K562 (cell line): Measurements from ENCODE around the gene BAD. TPM values are rescaled to one million over a fixed set of nuclear protein-coding genes. Genes with fewer than 3 reads are reported as not detected.

Experiments used
- CBX1 ChIP-seq: sonication (generic); IDR thresholded peaks from 2 replicates; pipeline ENCODE4 v1.6.1; 2016; ENCODE audit warnings: antibody characterized with exemption, low read depth, mild to moderate bottlenecking
- CCNT2 ChIP-seq: IDR thresholded peaks from 2 replicates; pipeline ENCODE4 v1.6.1; 2011; ENCODE audit warnings: borderline replicate concordance, low read depth, mild to moderate bottlenecking, moderate library complexity, mixed read lengths, low read length; ENCODE audit not compliant: insufficient read length; ENCODE audit errors: extremely low read depth
- DPF2 ChIP-seq: fragments of 450-650 bp; IDR thresholded peaks from 2 replicates; pipeline ENCODE4 v1.6.1; 2016
- EWSR1 ChIP-seq: fragments of 450-650 bp; IDR thresholded peaks from 2 replicates; pipeline ENCODE4 v1.6.1; 2018; ENCODE audit warnings: borderline replicate concordance, mild to moderate bottlenecking, low read depth, moderate library complexity; ENCODE audit not compliant: partially characterized antibody
- FOXA3 ChIP-seq, 2 experiments: fragments of 450-650 bp in 1 of 2; sonication (generic) in 1 of 2; formaldehyde crosslinking; IDR thresholded peaks in 1 of 2; conservative IDR thresholded peaks in 1 of 2; 2 replicates each; pipeline versions ENCODE4 v1.4.0 to v1.8.0; 2020 to 2022; ENCODE audit warnings: mild to moderate bottlenecking in 2 of 2, missing genetic modification reagents in 1 of 2
- FOXM1 ChIP-seq, 2 experiments: fragments of 450-650 bp in 1 of 2; sonication (generic) in 1 of 2; formaldehyde crosslinking in 1 of 2; IDR thresholded peaks; 2 replicates each; pipeline versions ENCODE4 v1.6.1 to v1.9.0; 2017 to 2022; ENCODE audit warnings: low read depth in 2 of 2, mild to moderate bottlenecking in 2 of 2, missing genetic modification reagents in 1 of 2, moderate library complexity in 1 of 2
- GABPB2 ChIP-seq: fragments of 250-450 bp; sonication (Bioruptor Pico); conservative IDR thresholded peaks from 2 replicates; pipeline ENCODE4 v1.5.1; 2021; ENCODE audit warnings: mild to moderate bottlenecking
- HNRNPLL ChIP-seq: fragments of 200-400 bp; formaldehyde crosslinking; IDR thresholded peaks from 2 replicates; pipeline ENCODE4 v1.6.1; 2017; ENCODE audit warnings: low read length, low read depth, mild to moderate bottlenecking; ENCODE audit not compliant: poor library complexity, severe bottlenecking
- HOXB6 ChIP-seq: fragments of 250-450 bp; sonication (Bioruptor Pico); IDR thresholded peaks from 2 replicates; pipeline ENCODE4 v1.5.1; 2022; ENCODE audit warnings: mild to moderate bottlenecking, borderline replicate concordance
- LCOR ChIP-seq: sonication (generic); formaldehyde crosslinking; IDR thresholded peaks from 2 replicates; pipeline ENCODE4 v1.8.0; 2022; ENCODE audit warnings: mild to moderate bottlenecking, missing genetic modification reagents
- MTA1 ChIP-seq: fragments of 450-650 bp; IDR thresholded peaks from 2 replicates; pipeline ENCODE4 v1.6.1; 2017; ENCODE audit warnings: borderline replicate concordance
- NBN ChIP-seq: fragments of 450-650 bp; IDR thresholded peaks from 2 replicates; pipeline ENCODE4 v1.6.1; 2016; ENCODE audit warnings: low read depth, mild to moderate bottlenecking
- NR2C1 ChIP-seq, 2 experiments: fragments of 450-650 bp; IDR thresholded peaks; 2 replicates each; pipeline ENCODE4 v1.6.1; 2017; ENCODE audit warnings: mild to moderate bottlenecking in 2 of 2, antibody characterized with exemption in 1 of 2, inconsistent platforms in 1 of 2, missing compliant biosample characterization in 1 of 2, missing genetic modification characterization in 1 of 2
- NR3C1 ChIP-seq: sonication (generic); formaldehyde crosslinking; IDR thresholded peaks from 2 replicates; pipeline ENCODE4 v1.8.1; 2022; ENCODE audit warnings: missing genetic modification reagents
- SP1 ChIP-seq: sonication (generic); formaldehyde crosslinking; IDR thresholded peaks from 2 replicates; pipeline ENCODE4 v1.8.1; 2022; ENCODE audit warnings: mild to moderate bottlenecking, missing genetic modification reagents
- TAF1 ChIP-seq: IDR thresholded peaks from 2 replicates; pipeline ENCODE4 v1.6.1; 2011; ENCODE audit warnings: mild to moderate bottlenecking, low read length, moderate library complexity; ENCODE audit not compliant: insufficient read depth, control insufficient read depth, severe bottlenecking; ENCODE audit errors: extremely low read depth
- TAL1 ChIP-seq: fragments of 450-650 bp; IDR thresholded peaks from 2 replicates; pipeline ENCODE4 v1.6.1; 2016; ENCODE audit warnings: mild to moderate bottlenecking
- ZC3H4 ChIP-seq: sonication (generic); formaldehyde crosslinking; IDR thresholded peaks from 2 replicates; pipeline ENCODE4 v1.9.0; 2021; ENCODE audit warnings: missing genetic modification reagents, borderline replicate concordance
- ZNF24 ChIP-seq: fragments of 450-650 bp; IDR thresholded peaks from 2 replicates; pipeline ENCODE4 v1.6.1; 2016
- ZNF561 ChIP-seq: fragments of 450-650 bp; formaldehyde crosslinking; conservative IDR thresholded peaks from 2 replicates; pipeline ENCODE4 v1.4.0; 2020; ENCODE audit warnings: mild to moderate bottlenecking, moderate library complexity
- polyA plus RNA-seq, 8 experiments: library from polyadenylated mRNA; depleted of rRNA in 4 of 8; stranded (reverse) in 5 of 8; unstranded in 3 of 8; fragments of >200 nt; fragmentation: Nextera tagmentation in 2 of 8; fragmentation: Illumina TruSeq in 1 of 8; extraction: Ambion mirVana in 2 of 8; extraction: Trizol in 1 of 8; gene quantifications; 2 replicates each; pipeline versions ENCODE4 v1.2.1 to v1.2.3, GENCODE V29; 2011 to 2014; ENCODE audit warnings: inconsistent platforms in 1 of 8, missing spikeins in 1 of 8
- total RNA-seq, 7 experiments: library from RNA; depleted of rRNA in 6 of 7; stranded (reverse); fragments of >200 nt in 6 of 7; fragmentation: Illumina TruSeq in 2 of 7; extraction: Trizol in 2 of 7; gene quantifications; 2 replicates each; pipeline versions ENCODE4 v1.2.1 to v1.2.3, GENCODE V29; 2011 to 2021; ENCODE audit warnings: low replicate concordance in 1 of 7
- TF ChIP-seq, protein P1 (sequence below), 2 experiments: IDR thresholded peaks; 2 replicates each; pipeline ENCODE4 v1.6.1; 2011; ENCODE audit warnings: borderline replicate concordance in 1 of 2, control low read depth in 1 of 2, low read depth in 1 of 2, low read length in 1 of 2, mild to moderate bottlenecking in 1 of 2, mixed read lengths in 1 of 2, moderate library complexity in 1 of 2; ENCODE audit not compliant: insufficient read depth in 1 of 2, insufficient read length in 1 of 2, poor library complexity in 1 of 2, severe bottlenecking in 1 of 2; ENCODE audit errors: extremely low read depth in 1 of 2
- TF ChIP-seq, protein P2 (sequence below): fragments of 250-450 bp; sonication (Bioruptor Pico); IDR thresholded peaks from 2 replicates; pipeline ENCODE4 v1.4.0; 2020
- TF ChIP-seq, protein P3 (sequence below), 2 experiments: IDR thresholded peaks; 2 replicates each; pipeline ENCODE4 v1.6.1; 2012; ENCODE audit warnings: improper control_type of control experiment in 2 of 2, low read depth in 2 of 2, low read length in 2 of 2, borderline replicate concordance in 1 of 2

BAD gene
- total and polyA plus RNA-seq, 9 of the 15 experiments (the other 6 are each of a cell fraction or from before 2014, with no cell fraction given): 0.61 to 45.6 (median 11.8) TPM

DNA sequence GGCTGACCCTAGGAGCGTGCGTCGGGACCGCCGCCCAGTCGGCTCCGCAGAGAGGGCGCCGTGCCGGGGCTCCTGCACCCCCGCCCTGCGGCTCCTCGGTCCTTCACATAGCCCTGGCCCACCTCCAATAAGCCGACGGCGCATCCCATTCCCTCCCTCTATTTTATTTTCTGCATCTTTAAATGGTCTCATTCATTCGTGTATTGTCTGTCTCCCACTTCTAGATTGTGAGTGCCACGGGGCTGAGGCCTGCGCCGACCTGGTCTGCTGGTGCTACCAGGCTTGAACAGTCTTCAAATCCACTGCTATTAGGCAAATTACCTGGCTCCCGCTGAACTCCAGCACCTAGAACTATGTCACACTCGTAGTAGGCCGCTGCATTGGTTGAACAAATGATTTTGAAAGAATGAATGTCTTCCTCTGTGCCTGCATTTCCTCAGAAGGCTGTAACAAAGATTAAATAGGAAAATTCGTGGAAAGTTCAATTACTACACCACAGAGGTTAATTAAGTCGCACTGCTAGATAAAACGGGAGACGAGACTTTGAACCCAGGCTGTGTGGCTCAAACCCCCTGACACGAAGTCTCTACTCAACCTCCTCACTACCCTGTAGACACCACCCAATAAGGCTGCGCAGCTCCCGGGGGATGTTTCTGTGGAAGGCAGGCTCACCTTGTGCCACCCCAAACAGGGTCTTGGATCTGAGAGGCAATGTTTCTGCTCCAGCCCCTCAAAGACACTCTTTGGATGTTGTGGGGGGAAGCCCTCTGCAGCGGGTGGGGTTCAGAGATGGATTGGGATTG lies 36.5 kb downstream of the BAD start (continued):
- TF ChIP-seq CCNT2 (no peak), FOXA3 (CRISPR knock-in tag; conservative IDR thresholded peaks at IDR 0.05 in 1 of 2, IDR thresholded peaks at IDR 0.05 in 1 of 2) (no peak), EWSR1 (no peak), HOXB6 (CRISPR knock-in tag) (peak; percentile 51; the same call in 1 of the 2 replicates), TAL1 (no peak), HNRNPLL (peak; percentile 17), ZNF24 (peak; percentile 90), MTA1 (no peak), NR3C1 (CRISPR knock-in tag) (no peak), SP1 (CRISPR knock-in tag) (no peak), DPF2 (0 out of 2 replicates have a peak, but pooled peaks have one; percentile 14), FOXM1 (IDR thresholded peaks at IDR 0.05; ENCODE audit: low read depth) (no peak), FOXM1 (CRISPR knock-in tag; IDR thresholded peaks at IDR 0.05; ENCODE audit: low read depth) (no peak), NR2C1 (IDR thresholded peaks at IDR 0.05) (no peak), NR2C1 (tag; IDR thresholded peaks at IDR 0.05) (no peak), ZC3H4 (CRISPR knock-in tag) (no peak), LCOR (no peak), TAF1 (no peak), GABPB2 (CRISPR knock-in tag) (no peak), CBX1 (no peak), NBN (no peak), ZNF561 (CRISPR knock-in tag) (no peak)
- TF ChIP-seq, protein P1, sequence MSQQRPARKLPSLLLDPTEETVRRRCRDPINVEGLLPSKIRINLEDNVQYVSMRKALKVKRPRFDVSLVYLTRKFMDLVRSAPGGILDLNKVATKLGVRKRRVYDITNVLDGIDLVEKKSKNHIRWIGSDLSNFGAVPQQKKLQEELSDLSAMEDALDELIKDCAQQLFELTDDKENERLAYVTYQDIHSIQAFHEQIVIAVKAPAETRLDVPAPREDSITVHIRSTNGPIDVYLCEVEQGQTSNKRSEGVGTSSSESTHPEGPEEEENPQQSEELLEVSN (IDR thresholded peaks at IDR 0.05; ENCODE audit: borderline replicate concordance in 1 of 2, extremely low read depth in 1 of 2, insufficient read depth in 1 of 2, insufficient read length in 1 of 2, low read depth in 1 of 2, low read length in 1 of 2, poor library complexity in 1 of 2, severe bottlenecking in 1 of 2): no peak
- TF ChIP-seq, protein P2, sequence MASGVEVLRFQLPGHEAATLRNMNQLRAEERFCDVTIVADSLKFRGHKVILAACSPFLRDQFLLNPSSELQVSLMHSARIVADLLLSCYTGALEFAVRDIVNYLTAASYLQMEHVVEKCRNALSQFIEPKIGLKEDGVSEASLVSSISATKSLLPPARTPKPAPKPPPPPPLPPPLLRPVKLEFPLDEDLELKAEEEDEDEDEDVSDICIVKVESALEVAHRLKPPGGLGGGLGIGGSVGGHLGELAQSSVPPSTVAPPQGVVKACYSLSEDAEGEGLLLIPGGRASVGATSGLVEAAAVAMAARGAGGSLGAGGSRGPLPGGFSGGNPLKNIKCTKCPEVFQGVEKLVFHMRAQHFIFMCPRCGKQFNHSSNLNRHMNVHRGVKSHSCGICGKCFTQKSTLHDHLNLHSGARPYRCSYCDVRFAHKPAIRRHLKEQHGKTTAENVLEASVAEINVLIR (CRISPR knock-in tag): no peak
- TF ChIP-seq, protein P3, sequence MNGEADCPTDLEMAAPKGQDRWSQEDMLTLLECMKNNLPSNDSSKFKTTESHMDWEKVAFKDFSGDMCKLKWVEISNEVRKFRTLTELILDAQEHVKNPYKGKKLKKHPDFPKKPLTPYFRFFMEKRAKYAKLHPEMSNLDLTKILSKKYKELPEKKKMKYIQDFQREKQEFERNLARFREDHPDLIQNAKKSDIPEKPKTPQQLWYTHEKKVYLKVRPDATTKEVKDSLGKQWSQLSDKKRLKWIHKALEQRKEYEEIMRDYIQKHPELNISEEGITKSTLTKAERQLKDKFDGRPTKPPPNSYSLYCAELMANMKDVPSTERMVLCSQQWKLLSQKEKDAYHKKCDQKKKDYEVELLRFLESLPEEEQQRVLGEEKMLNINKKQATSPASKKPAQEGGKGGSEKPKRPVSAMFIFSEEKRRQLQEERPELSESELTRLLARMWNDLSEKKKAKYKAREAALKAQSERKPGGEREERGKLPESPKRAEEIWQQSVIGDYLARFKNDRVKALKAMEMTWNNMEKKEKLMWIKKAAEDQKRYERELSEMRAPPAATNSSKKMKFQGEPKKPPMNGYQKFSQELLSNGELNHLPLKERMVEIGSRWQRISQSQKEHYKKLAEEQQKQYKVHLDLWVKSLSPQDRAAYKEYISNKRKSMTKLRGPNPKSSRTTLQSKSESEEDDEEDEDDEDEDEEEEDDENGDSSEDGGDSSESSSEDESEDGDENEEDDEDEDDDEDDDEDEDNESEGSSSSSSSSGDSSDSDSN (IDR thresholded peaks at IDR 0.05; ENCODE audit: borderline replicate concordance in 1 of 2, low read depth in 2 of 2, low read length in 2 of 2): 0 out of 4 replicates have a peak, but pooled peaks of 1 of the 2 experiments have one; percentile 9
